Myometrial cell (primary cell): ENCODE measurements around the gene TMEM138. TPM values are rescaled to one million over a fixed set of nuclear protein-coding genes. Genes with fewer than 3 reads are reported as not detected.

Experiments
- total RNA-seq: library from RNA; depleted of rRNA; stranded (reverse); fragments of >200 nt; gene quantifications from 2 replicates; pipeline ENCODE4 v1.2.3, GENCODE V29; 2015

The TMEM138 gene
- 27.5 and 43.5 TPM in 2 replicates for total RNA-seq

DNA sequence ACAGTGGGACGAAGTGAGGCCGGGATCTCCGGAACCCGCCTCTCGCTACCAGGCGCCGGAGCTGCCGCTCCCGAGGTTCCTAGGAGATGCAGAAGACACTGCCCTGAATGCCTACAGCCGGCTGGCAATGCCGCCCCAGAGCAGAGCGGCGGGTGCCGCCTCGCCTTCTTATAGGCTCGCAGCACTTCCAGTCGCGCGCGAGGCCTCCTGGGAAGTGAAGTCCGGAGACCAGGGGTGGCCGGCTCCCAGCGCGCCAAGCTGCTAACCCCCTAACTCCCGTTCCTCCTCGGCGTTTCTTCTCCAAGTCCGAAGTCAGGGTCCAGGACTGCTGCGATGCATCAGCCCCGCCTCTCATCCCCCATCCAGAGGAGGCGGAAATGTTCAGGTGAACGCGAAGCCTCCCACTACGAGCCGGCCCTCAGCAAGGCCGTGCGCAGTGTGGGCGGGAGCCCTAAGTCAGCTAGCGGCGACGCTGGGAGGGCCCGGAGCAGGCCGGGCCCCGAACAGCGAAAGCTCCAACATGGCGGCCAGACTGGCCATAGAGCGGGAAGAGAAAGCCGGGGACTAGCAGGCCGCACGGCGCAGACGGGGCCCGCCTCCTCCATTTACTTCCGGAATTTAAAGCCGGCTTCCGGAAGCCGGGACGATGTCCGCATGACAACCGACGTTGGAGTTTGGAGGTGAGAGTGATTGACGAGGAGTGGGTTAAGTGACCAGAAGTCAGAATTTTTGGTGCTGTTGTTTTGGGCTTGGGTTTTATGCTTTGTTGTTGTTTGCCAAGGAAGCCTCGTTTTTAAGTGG, at the start of gene TMEM138, which contains the start of gene CYB561A3:
TSS of gene TMEM138 (plus strand) at position 634 of the 801 bp plus-strand sequence. CDS start 2,017 bp downstream, outside the sequence.
TSS of gene CYB561A3 (minus strand) at position 142 of the 801 bp plus-strand sequence. CDS start 5,169 bp downstream, outside the sequence.

DNA sequence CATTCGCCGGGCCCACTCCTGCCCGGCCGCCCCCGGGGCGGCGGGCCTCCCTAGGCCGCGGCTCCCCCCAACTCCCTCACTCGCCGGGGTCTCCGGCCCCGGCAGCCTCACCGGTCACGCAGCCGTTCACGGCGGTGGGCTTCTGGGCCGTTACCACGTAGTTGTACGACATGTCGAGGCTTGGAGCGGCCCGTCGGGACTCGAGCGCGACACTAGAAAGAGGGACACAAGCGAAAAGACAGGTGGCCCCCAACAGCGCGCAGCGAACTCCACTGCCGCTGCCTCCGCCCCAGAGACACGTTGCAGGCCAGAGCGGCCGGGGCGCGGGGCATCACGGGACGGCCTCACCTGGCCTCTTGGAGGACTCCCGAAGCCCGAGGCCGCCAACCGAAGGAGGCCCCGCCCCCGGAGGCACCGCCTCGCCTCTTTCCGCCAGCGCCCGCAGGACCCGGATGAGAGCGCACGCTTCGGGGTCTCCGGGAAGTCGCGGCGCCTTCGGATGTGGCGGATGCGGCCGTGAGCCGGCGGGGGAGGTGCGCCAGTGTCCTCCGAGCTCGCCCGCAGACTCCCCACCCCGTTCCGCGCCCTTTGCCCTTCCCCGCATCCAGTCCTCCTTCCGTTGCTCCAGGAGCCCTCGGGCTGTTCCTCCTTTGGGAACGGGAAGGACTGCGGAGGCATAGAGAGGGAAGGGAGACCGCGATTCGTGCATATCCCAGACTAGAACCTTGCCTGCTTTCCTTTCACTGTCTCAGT, 29.2 kb upstream of the TMEM138 start, which contains the start of the genes DDB1 and TKFC:
TSS of gene DDB1 (minus strand) at position 309 of the 753 bp plus-strand sequence. CDS start at position 172, 137 bp downstream.
TSS of gene TKFC (plus strand) at position 432 of the 753 bp plus-strand sequence. CDS start 1,501 bp downstream, outside the sequence.

Other genes starting within 250 kb of the TMEM138 start
- 14.5 and 21.0 TPM in 2 replicates for gene VPS37C, start 200.9 kb upstream of the TMEM138 start, total RNA-seq
- not detected in 2 replicates for gene PGA3, start 158.9 kb upstream of the TMEM138 start, total RNA-seq
- gene PGA4, start 140.0 kb upstream of the TMEM138 start, total RNA-seq: not detected in 2 replicates
- gene PGA5, start 121.2 kb upstream of the TMEM138 start, total RNA-seq: not detected in 2 replicates
- gene VWCE, start 67.1 kb upstream of the TMEM138 start, total RNA-seq: 0.58 TPM in 1 of 2 replicates, not detected in the other
- 294 and 314 TPM in 2 replicates for gene DDB1, start 29.3 kb upstream of the TMEM138 start, total RNA-seq
- gene TKFC, start 29.1 kb upstream of the TMEM138 start, total RNA-seq: 28.0 and 35.2 TPM in 2 replicates
- gene CYB561A3, start 492 bp upstream of the TMEM138 start, total RNA-seq: 119 and 153 TPM in 2 replicates
- 19.0 and 24.3 TPM in 2 replicates for gene TMEM216, start 30.2 kb downstream of the TMEM138 start, total RNA-seq
- 25.9 TPM in 2 replicates for gene CPSF7, start 67.6 kb downstream of the TMEM138 start, total RNA-seq
- 42.9 and 70.9 TPM in 2 replicates for gene SDHAF2, start 67.8 kb downstream of the TMEM138 start, total RNA-seq
- gene LRRC10B, start 146.4 kb downstream of the TMEM138 start, total RNA-seq: not detected in 2 replicates
- 1.6 and 1.7 TPM in 2 replicates for gene SYT7, start 218.7 kb downstream of the TMEM138 start, total RNA-seq